GM12878 (cell line): ENCODE measurements around the gene OTUD4. TPM values are rescaled to one million over a fixed set of nuclear protein-coding genes. Genes with fewer than 3 reads are reported as not detected.
A peak's percentile ranks its signal among the peaks of the same experiment; 100 is the strongest.

Experiments used
- ATAC-seq: fragments of 200-7000 bp; cut with Tn5 transposase; 3 replicates; pipeline ENCODE4 v1.9.1; 2020; ENCODE audit warnings: mild to moderate bottlenecking, moderate library complexity
- BruUV-seq: library from RNA; stranded (reverse); fragments of 400-500 nt; replicated peaks from 2 replicates; lab custom pipeline; 2021; lab: Mats Ljungman, UMichigan
- CTCF ChIA-PET: fragments of 300-600 bp; sonication (Branson Sonifier 250); formaldehyde crosslinking; extraction: SDS; loops from one replicate; lab custom pipeline; 2021; ENCODE audit warnings: inconsistent platforms; lab: Yijun Ruan, JAX
- POLR2A ChIA-PET: fragments of 350-600 bp; formaldehyde crosslinking; extraction: SDS; loops from one replicate; lab custom pipeline; 2021; ENCODE audit warnings: inconsistent platforms; lab: Charles Lee
- RAD21 ChIA-PET: fragments of 300-600 bp; sonication (Branson Sonifier 250); formaldehyde crosslinking; loops from one replicate; lab custom pipeline; 2023; ENCODE audit warnings: antibody characterized with exemption; ENCODE audit not compliant: unreplicated experiment; lab: Charles Lee
- SMC1A ChIA-PET: fragments of 300-600 bp; sonication (Branson Sonifier 250); formaldehyde crosslinking; loops from one replicate; lab custom pipeline; 2023; ENCODE audit not compliant: unreplicated experiment, uncharacterized antibody; lab: Charles Lee
- DNase-seq: peaks from one replicate; pipeline ENCODE4 v3.0.0-alpha.2; 2011; ENCODE audit warnings: low read depth, low spot score
- FAIRE-seq: peaks from 3 replicates; lab custom pipeline; 2011; peaks lifted over from hg19 to GRCh38; lab: Jason Lieb, UNC
- H2AFZ ChIP-seq: 2 replicates; pipeline ENCODE4 v1.6.0; 2011; ENCODE audit warnings: low read depth, low read length, control low read depth; ENCODE audit not compliant: control insufficient read depth
- H3K27ac ChIP-seq: 2 replicates; pipeline ENCODE4 v1.5.1; 2011; ENCODE audit warnings: control low read depth; ENCODE audit not compliant: control insufficient read depth, insufficient read depth
- H3K27me3 ChIP-seq, 2 experiments: replicated peaks in 1 of 2; 2 replicates each; pipeline versions ENCODE4 v1.6.0 to v1.6.1; 2011; ENCODE audit warnings: low read length in 1 of 2; ENCODE audit not compliant: control insufficient read depth in 2 of 2, insufficient read depth in 2 of 2
- H3K36me3 ChIP-seq, 2 experiments: 2 replicates each; pipeline ENCODE4 v1.5.1; 2011; ENCODE audit warnings: low read length in 1 of 2; ENCODE audit not compliant: control insufficient read depth in 2 of 2, insufficient read depth in 2 of 2
- H3K4me1 ChIP-seq: 2 replicates; pipeline ENCODE4 v1.6.1; 2011; ENCODE audit warnings: mild to moderate bottlenecking, low read length, moderate library complexity, mixed read lengths; ENCODE audit not compliant: control insufficient read depth, insufficient read depth
- H3K4me2 ChIP-seq: 2 replicates; pipeline ENCODE4 v1.6.0; 2011; ENCODE audit warnings: control low read depth; ENCODE audit not compliant: control insufficient read depth, insufficient read depth
- H3K4me3 ChIP-seq: fragments of 200-600 bp; sonication (generic); 2 replicates; pipeline ENCODE4 v1.5.1; 2016
- H3K79me2 ChIP-seq: 2 replicates; pipeline ENCODE4 v1.6.0; 2011; ENCODE audit warnings: low read length; ENCODE audit not compliant: control insufficient read depth, insufficient read depth
- H3K9ac ChIP-seq: 2 replicates; pipeline ENCODE4 v1.8.0; 2011; ENCODE audit warnings: low read length, control low read depth, mixed read lengths; ENCODE audit not compliant: control insufficient read depth, insufficient read depth
- H3K9me3 ChIP-seq: replicated peaks from 3 replicates; pipeline ENCODE4 v1.5.1; 2011; ENCODE audit warnings: mild to moderate bottlenecking, low read length; ENCODE audit not compliant: control insufficient read depth, insufficient read depth
- H4K20me1 ChIP-seq: 2 replicates; pipeline ENCODE4 v1.6.0; 2011; ENCODE audit not compliant: control insufficient read depth, insufficient read depth
- BRCA1 ChIP-seq: IDR thresholded peaks from 2 replicates; pipeline ENCODE4 v1.6.1; 2011; ENCODE audit warnings: low read depth, low read length, improper control_type of control experiment
- FOXM1 ChIP-seq: IDR thresholded peaks from 2 replicates; pipeline ENCODE4 v1.6.1; 2012; ENCODE audit warnings: low read depth, mild to moderate bottlenecking, inconsistent platforms, low read length, moderate library complexity
- HDAC2 ChIP-seq: fragments of 200-600 bp; sonication (generic); IDR thresholded peaks from 2 replicates; pipeline ENCODE4 v1.6.1; 2017
- IKZF2 ChIP-seq, 2 experiments: fragments of 450-650 bp; IDR thresholded peaks; 2 replicates each; pipeline ENCODE4 v1.6.1; 2017; ENCODE audit warnings: mild to moderate bottlenecking in 2 of 2, moderate library complexity in 2 of 2
- NR2C2 ChIP-seq: IDR thresholded peaks from 2 replicates; pipeline ENCODE4 v1.6.1; 2011; ENCODE audit warnings: borderline replicate concordance, low read depth; ENCODE audit not compliant: control insufficient read depth, insufficient read length
- PAX8 ChIP-seq: fragments of 450-650 bp; IDR thresholded peaks from 2 replicates; pipeline ENCODE4 v1.6.1; 2017; ENCODE audit warnings: mild to moderate bottlenecking, moderate library complexity
- PBX3 ChIP-seq: IDR thresholded peaks from 2 replicates; pipeline ENCODE4 v1.6.1; 2011; ENCODE audit warnings: mild to moderate bottlenecking, low read depth, low read length, moderate library complexity; ENCODE audit not compliant: insufficient replicate concordance
- PRDM15 ChIP-seq: fragments of 450-650 bp; formaldehyde crosslinking; IDR thresholded peaks from 2 replicates; pipeline ENCODE4 v1.4.0; 2020; ENCODE audit warnings: mild to moderate bottlenecking, moderate library complexity
- SIX5 ChIP-seq: IDR thresholded peaks from 2 replicates; pipeline ENCODE4 v1.6.1; 2011; ENCODE audit warnings: mild to moderate bottlenecking, low read depth, low read length, moderate library complexity; ENCODE audit not compliant: severe bottlenecking
- TARDBP ChIP-seq: IDR thresholded peaks from 2 replicates; pipeline ENCODE4 v1.6.1; 2016; ENCODE audit warnings: borderline replicate concordance
- USF1 ChIP-seq: IDR thresholded peaks from 2 replicates; pipeline ENCODE4 v1.6.1; 2011; ENCODE audit warnings: borderline replicate concordance, low read depth, mild to moderate bottlenecking, moderate library complexity, mixed read lengths, low read length; ENCODE audit not compliant: insufficient read depth; ENCODE audit errors: extremely low read length
- ZNF274 ChIP-seq: IDR thresholded peaks from one replicate; pipeline ENCODE4 v1.8.0; 2011; ENCODE audit not compliant: insufficient read length, insufficient read depth
- ZSCAN29 ChIP-seq: fragments of 450-650 bp; IDR thresholded peaks from 2 replicates; pipeline ENCODE4 v1.6.1; 2017; ENCODE audit warnings: mild to moderate bottlenecking, moderate library complexity
- WGBS: methylation state at CpG from one replicate; pipeline ENCODE4 v1.1.6; 2016; ENCODE audit warnings: low lambda C conversion rate; ENCODE audit not compliant: insufficient replicate concordance, insufficient coverage; ENCODE audit errors: missing lambda C conversion rate; 5-methylcytosine and 5-hydroxymethylcytosine counted together
- in situ Hi-C: fragments of 300-500 bp; cut with MboI; formaldehyde crosslinking; loops from 9 replicates; pipeline ENCODE4 v1.14.3; 2018; ENCODE audit warnings: mixed read lengths
- intact Hi-C: fragments of 100-400 bp; cut with micrococcal nuclease; formaldehyde crosslinking; loops from one replicate; pipeline ENCODE4 v1.14.2; 2022; ENCODE audit not compliant: unreplicated experiment
- polyA plus RNA-seq, 11 experiments: library from polyadenylated mRNA; depleted of rRNA in 4 of 11; unstranded in 6 of 11; stranded (reverse) in 5 of 11; fragments of >200 nt; fragmentation: Nextera tagmentation in 4 of 11; fragmentation: Illumina TruSeq in 1 of 11; extraction: Ambion mirVana in 4 of 11; extraction: Trizol in 1 of 11; gene quantifications; 1 replicate in 1 of 11; 2 replicates in 10 of 11; pipeline versions ENCODE4 v1.2.1 to v1.2.3, GENCODE V29; 2011 to 2016; ENCODE audit warnings: inconsistent platforms in 2 of 11, missing spikeins in 2 of 11, low read depth in 1 of 11
- total RNA-seq, 4 experiments: library from RNA; depleted of rRNA in 3 of 4; stranded (reverse); fragments of >200 nt in 3 of 4; fragmentation: Illumina TruSeq in 1 of 4; extraction: Trizol in 1 of 4; gene quantifications; 2 replicates each; pipeline versions ENCODE4 v1.2.1 to v1.2.3, GENCODE V29; 2013 to 2021

Gene OTUD4
- total and polyA plus RNA-seq, 10 of the 15 experiments (the other 5 are each of a cell fraction or from before 2014, with no cell fraction given) = 2.2 to 26.3 (median 14.2) TPM

GRCh38 chr4:145177906-145178538 is 2.4 kb downstream of the OTUD4 start (continued):
- no peak for TF ChIP-seq USF1
- TF ChIP-seq, all 136 proteins: peak for 3

GRCh38 chr4:145177511-145177905 is 2.9 kb downstream of the OTUD4 start:
- no peaks in the 10 kb centered on the region for H3K27me3 ChIP-seq
- BruUV-seq = no TSS peak
- intact Hi-C loops = loop anchor here (5.0 kb wide), 1 partner anchor 630 kb away; no protein-coding TSS in a partner anchor
- in situ Hi-C loops = no loop called here
- ATAC-seq (no peak), FAIRE-seq (peak; percentile 13), DNase-seq (no peak)
- ChIA-PET SMC1A (interaction anchor here (0.8 to 5.9 kb wide), 21 partner anchors 8 to 446 kb away, joined by 3 to 42 read pairs (median 7); partner anchors contain the start of genes ABCE1, ANAPC10 and MMAA), CTCF (interaction anchor here (0.6 to 2.8 kb wide), 16 partner anchors 9 to 594 kb away, joined by 3 to 12 read pairs (median 4); no protein-coding TSS in a partner anchor), POLR2A (interaction anchor here (0.6 to 4.2 kb wide), 13 partner anchors 8 to 448 kb away, joined by 3 to 25 read pairs (median 6); partner anchors contain the start of genes ABCE1, ANAPC10 and MMAA), RAD21 (interaction anchor here (1.1 to 3.8 kb wide), 12 partner anchors 9 to 448 kb away, joined by 3 to 30 read pairs (median 6); partner anchors contain the start of genes ABCE1 and ANAPC10)
- no peaks in the 10 kb centered on the region for H3K9me3 ChIP-seq
- 21% methylated on average over 4 of the region's 4 CpGs for WGBS
- H4K20me1 ChIP-seq = no peaks in the 10 kb centered on the region
- peaks cover 18% of the 10 kb centered on the region for H3K4me1 ChIP-seq
- no peak overlapping the region; the same call in 1 of the 2 replicates for H2AFZ ChIP-seq
- H3K36me3 ChIP-seq = 0 out of 4 replicates have a peak, but pooled peaks cover 0 to 6% of the 10 kb centered on the region in 2 experiments
- peak overlapping the region; percentile 86 for H3K4me2 ChIP-seq
- peak overlapping the region; percentile 90 for H3K9ac ChIP-seq
- peaks cover 66% of the 10 kb centered on the region for H3K79me2 ChIP-seq
- peak overlapping the region; percentile 67 for H3K4me3 ChIP-seq
- peak overlapping the region; percentile 95 for H3K27ac ChIP-seq
- TF ChIP-seq ZSCAN29 = no peak
- TF ChIP-seq TARDBP = no peak
- no peak for TF ChIP-seq PBX3
- no peak for TF ChIP-seq PAX8
- no peak for TF ChIP-seq IKZF2 (IDR thresholded peaks at IDR 0.05)
- no peak for TF ChIP-seq FOXM1
- TF ChIP-seq NR2C2 = no peak
- TF ChIP-seq SIX5 = no peak
- no peak for TF ChIP-seq HDAC2
- no peak for TF ChIP-seq ZNF274
- no peak for TF ChIP-seq BRCA1
- no peak for TF ChIP-seq PRDM15 (CRISPR knock-in tag)
